Nephron (organoid): Measurements from ENCODE around the gene FAM180A.

ENCODE experiments used
- H3K27ac Mint-ChIP-seq, 3 experiments: 2 replicates each; pipeline ENCODE4 v1.8.0; 2020; ENCODE audit warnings: mixed read lengths in 3 of 3, mild to moderate bottlenecking in 2 of 3, moderate library complexity in 1 of 3
- H3K27me3 Mint-ChIP-seq: 2 replicates; pipeline ENCODE4 v1.8.0; 2021; ENCODE audit warnings: low read depth, mild to moderate bottlenecking, moderate library complexity, mixed read lengths
- H3K36me3 Mint-ChIP-seq: 2 replicates; pipeline ENCODE4 v1.8.0; 2020; ENCODE audit warnings: low read depth, mixed read lengths
- H3K4me1 Mint-ChIP-seq: 2 replicates; pipeline ENCODE4 v1.8.0; 2020; ENCODE audit warnings: mixed read lengths
- H3K4me3 Mint-ChIP-seq, 3 experiments: 2 replicates each; pipeline ENCODE4 v1.8.0; 2020; ENCODE audit warnings: mild to moderate bottlenecking in 3 of 3, mixed read lengths in 3 of 3, moderate library complexity in 2 of 3
- H3K9me3 Mint-ChIP-seq: 2 replicates; pipeline ENCODE4 v1.8.0; 2020; ENCODE audit warnings: mixed read lengths
- TF ChIP-seq, protein P1 (sequence below), 3 experiments: fragments of 200-600 bp; sonication (generic); IDR thresholded peaks; one replicate each; pipeline ENCODE4 v1.5.0; 2021; ENCODE audit warnings: antibody characterized with exemption in 3 of 3; ENCODE audit not compliant: unreplicated experiment in 3 of 3

FAM180A gene

DNA sequence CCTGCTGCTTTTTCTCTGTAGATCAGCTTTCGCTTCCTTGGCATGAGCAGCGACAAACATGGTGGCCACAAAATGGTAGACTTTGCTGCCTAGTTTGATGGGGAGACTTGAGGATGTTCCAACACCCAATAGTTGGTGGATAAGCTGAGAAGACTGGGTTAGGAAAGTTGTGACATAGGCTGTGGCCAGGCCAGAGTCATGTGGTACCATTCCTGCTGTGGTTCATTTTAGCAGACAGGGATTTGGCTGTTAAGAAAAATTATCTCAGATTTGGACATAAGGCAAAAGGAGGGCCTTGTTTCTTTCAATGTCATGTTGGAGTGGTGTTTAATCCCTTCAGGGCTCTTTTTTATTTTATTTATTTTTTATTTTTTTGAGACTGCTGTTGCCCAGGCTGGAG, 26.6 kb upstream of the FAM180A start:
- H3K4me3 Mint-ChIP-seq, result no peak overlapping the region
- peaks cover 8% of the 10 kb centered on the region for H3K27me3 Mint-ChIP-seq
- H3K27ac Mint-ChIP-seq, result no peak overlapping the region
- H3K9me3 Mint-ChIP-seq, result peaks cover 23% of the 10 kb centered on the region
- peaks cover 30% of the 10 kb centered on the region for H3K4me1 Mint-ChIP-seq
- TF ChIP-seq, protein P1, sequence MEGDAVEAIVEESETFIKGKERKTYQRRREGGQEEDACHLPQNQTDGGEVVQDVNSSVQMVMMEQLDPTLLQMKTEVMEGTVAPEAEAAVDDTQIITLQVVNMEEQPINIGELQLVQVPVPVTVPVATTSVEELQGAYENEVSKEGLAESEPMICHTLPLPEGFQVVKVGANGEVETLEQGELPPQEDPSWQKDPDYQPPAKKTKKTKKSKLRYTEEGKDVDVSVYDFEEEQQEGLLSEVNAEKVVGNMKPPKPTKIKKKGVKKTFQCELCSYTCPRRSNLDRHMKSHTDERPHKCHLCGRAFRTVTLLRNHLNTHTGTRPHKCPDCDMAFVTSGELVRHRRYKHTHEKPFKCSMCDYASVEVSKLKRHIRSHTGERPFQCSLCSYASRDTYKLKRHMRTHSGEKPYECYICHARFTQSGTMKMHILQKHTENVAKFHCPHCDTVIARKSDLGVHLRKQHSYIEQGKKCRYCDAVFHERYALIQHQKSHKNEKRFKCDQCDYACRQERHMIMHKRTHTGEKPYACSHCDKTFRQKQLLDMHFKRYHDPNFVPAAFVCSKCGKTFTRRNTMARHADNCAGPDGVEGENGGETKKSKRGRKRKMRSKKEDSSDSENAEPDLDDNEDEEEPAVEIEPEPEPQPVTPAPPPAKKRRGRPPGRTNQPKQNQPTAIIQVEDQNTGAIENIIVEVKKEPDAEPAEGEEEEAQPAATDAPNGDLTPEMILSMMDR (IDR thresholded peaks at IDR 0.05; ENCODE audit: unreplicated experiment in 3 of 3), result no peak
- no peaks in the 10 kb centered on the region for H3K36me3 Mint-ChIP-seq

DNA sequence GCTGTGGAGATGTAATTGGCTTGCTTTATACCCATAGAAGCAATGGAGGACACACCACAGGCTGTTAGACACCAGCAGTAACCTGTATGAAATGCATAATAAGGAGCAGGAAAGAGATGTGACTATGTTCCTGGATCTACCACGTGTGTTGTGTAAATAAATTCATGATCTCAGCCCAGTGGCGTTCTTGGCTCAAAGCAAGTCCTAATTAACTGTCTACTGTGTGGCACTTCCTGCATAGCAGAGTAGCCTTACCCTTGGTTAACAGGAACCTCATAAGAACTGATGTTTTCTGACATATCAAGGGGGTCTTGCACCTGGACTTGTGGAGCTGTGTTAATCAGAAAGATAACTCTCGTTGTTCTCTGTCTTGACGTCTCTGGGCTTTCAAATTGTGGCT, 25.7 kb upstream of the FAM180A start:
- Mint-ChIP-seq H3K4me3 (peak overlapping the region in 1 of 3 experiments; percentile 4), H3K36me3 (no peaks in the 10 kb centered on the region), H3K4me1 (peaks cover 30% of the 10 kb centered on the region), H3K27me3 (peaks cover 7% of the 10 kb centered on the region), H3K27ac (peak overlapping the region in 2 of 3 experiments; percentile 47 to 77), H3K9me3 (peaks cover 23% of the 10 kb centered on the region)
- TF ChIP-seq, protein P1 (IDR thresholded peaks at IDR 0.05; ENCODE audit: unreplicated experiment in 3 of 3), result no peak

DNA sequence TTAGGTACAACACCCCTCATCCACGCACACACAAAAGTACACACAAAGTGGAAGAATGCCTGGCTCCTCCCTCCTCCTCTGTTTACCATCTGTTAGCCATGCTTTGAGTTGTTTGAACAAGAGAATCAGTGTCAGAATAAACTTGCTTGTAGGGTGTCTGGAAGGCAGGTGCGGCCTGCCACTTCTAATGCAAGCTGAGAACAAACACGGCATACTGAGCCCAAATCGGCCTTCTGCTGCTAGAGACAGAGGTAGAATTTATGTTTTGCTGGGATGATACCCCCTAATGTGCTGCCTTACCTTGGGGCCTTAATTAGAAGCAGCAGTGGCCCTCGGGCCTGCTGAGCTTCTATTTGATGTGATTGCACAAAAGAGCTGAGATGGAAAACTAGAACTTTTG, 24.9 kb upstream of the FAM180A start:
- no peaks in the 10 kb centered on the region for H3K36me3 Mint-ChIP-seq
- no peak overlapping the region for H3K4me3 Mint-ChIP-seq
- peak overlapping the region; percentile 45 to 74 (median 47) for H3K27ac Mint-ChIP-seq
- peaks cover 16% of the 10 kb centered on the region for H3K9me3 Mint-ChIP-seq
- H3K4me1 Mint-ChIP-seq, result peaks cover 30% of the 10 kb centered on the region
- TF ChIP-seq, protein P1 (IDR thresholded peaks at IDR 0.05; ENCODE audit: unreplicated experiment in 3 of 3), result no peak
- peaks cover 3% of the 10 kb centered on the region for H3K27me3 Mint-ChIP-seq

DNA sequence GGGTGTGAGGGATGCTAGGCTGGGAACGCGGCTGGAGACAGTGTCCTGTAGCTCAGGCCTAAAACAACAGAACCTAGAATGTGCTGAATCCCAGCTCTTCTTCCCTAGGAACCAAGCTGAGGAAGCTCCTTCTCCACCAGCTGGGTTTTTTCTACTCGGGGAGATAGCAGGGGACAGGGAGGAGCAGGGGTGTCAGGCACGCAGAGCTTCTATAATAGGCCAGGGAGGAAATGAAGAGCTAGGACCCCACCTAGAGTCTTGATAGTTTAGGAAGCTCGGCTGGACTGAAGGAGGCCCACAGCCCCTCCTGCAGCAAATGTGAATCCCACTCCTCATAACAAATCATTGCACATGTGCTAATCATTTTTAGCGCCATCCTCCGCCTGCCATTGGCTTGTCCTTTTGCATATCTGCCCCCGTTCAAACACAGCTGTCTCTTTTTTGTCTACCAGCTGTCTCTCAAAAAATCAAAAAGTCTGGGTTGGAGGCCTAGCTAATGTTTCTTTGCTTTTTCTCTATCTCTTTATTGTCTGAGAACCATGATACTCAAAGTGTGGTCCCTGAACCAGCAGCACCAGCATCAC, 24.1 kb upstream of the FAM180A start:
- peaks cover 30% of the 10 kb centered on the region for H3K4me1 Mint-ChIP-seq
- peak overlapping the region; percentile 45 to 74 (median 47) for H3K27ac Mint-ChIP-seq
- no peak overlapping the region for H3K4me3 Mint-ChIP-seq
- no peaks in the 10 kb centered on the region for H3K36me3 Mint-ChIP-seq
- peaks cover 9% of the 10 kb centered on the region for H3K9me3 Mint-ChIP-seq
- peaks cover 3% of the 10 kb centered on the region for H3K27me3 Mint-ChIP-seq
- TF ChIP-seq, protein P1 (IDR thresholded peaks at IDR 0.05; ENCODE audit: unreplicated experiment in 3 of 3), result no peak

DNA sequence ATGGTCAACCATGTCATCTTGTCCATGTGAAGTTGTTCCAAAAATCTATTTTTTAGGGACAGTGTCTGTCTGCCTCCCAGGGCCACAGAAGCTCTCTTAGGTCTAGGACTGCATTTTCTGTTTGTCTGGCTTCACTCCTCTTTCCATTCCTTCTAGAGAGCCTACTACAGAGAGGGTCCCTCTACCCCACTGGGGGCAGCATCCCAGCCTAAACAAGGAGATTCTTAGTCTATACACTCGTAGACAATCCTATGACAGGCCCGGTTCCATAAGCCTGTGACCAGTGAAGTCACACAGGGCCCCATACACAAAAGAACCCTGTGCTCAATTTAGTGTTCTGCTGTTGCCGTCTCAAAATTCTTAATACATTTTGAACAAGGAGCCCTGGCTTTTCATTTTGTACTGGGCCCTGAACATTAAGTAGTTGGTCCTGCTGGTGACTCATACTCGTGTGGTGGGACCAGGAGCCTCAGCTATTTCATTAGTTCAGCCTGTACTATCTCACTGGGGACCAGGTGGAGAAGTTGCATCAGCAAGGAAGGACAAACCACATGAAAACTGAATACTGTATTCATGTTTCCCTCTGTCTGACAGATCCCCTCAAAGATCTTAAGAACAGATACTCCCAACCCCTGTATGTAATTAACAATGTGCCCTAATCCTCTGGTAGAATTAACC, 23.5 kb upstream of the FAM180A start:
- TF ChIP-seq, protein P1 (IDR thresholded peaks at IDR 0.05; ENCODE audit: unreplicated experiment in 3 of 3), result no peak
- peaks cover 3% of the 10 kb centered on the region for H3K27me3 Mint-ChIP-seq
- H3K4me1 Mint-ChIP-seq, result peaks cover 30% of the 10 kb centered on the region
- no peaks in the 10 kb centered on the region for H3K36me3 Mint-ChIP-seq
- H3K27ac Mint-ChIP-seq, result peak overlapping the region; percentile 10 to 74 (median 47)
- H3K9me3 Mint-ChIP-seq, result peaks cover 2% of the 10 kb centered on the region
- H3K4me3 Mint-ChIP-seq, result no peak overlapping the region

DNA sequence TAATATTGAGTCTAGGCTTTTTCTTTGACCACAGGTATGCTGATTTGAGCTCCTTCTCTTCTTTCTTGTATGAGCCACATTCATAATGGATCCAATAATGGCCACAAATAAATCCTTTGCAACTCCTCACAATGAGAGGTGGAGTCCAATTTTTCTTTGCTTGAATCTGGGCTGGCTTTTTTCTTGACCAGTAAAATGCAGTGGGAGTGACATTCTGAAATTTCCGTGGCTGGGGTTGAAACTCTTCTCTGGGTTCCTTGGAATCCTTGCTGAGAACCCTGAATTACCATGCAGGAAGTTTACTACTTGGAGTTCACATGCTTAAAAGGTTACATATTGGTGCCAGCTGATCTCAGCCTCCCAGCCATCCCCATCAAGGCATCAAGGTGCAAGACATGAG, 22.4 kb upstream of the FAM180A start:
- no peak overlapping the region for H3K27ac Mint-ChIP-seq
- no peak overlapping the region for H3K4me3 Mint-ChIP-seq
- H3K27me3 Mint-ChIP-seq, result peaks cover 3% of the 10 kb centered on the region
- H3K4me1 Mint-ChIP-seq, result peaks cover 30% of the 10 kb centered on the region
- no peaks in the 10 kb centered on the region for H3K36me3 Mint-ChIP-seq
- TF ChIP-seq, protein P1 (IDR thresholded peaks at IDR 0.05; ENCODE audit: unreplicated experiment in 3 of 3), result no peak
- H3K9me3 Mint-ChIP-seq, result no peaks in the 10 kb centered on the region
